CD14-positive monocyte (primary cell): ENCODE data around the gene MPV17L2. TPM values are rescaled to one million over a fixed set of nuclear protein-coding genes. Genes with fewer than 3 reads are reported as not detected.
A peak's percentile ranks its signal among the peaks of the same experiment; 100 is the strongest.

Source experiments
- DNase-seq, 3 donors: peaks; one replicate each; pipeline ENCODE4 v3.0.0-alpha.2; 2011 to 2022
- H2AFZ ChIP-seq: 2 replicates; pipeline ENCODE4 v1.6.0; 2012; ENCODE audit warnings: mild to moderate bottlenecking, low read depth, low read length, inconsistent platforms; ENCODE audit not compliant: insufficient read depth, poor library complexity, severe bottlenecking
- H3K27ac ChIP-seq, 2 donors: 1 replicate in 1 of 2; 2 replicates in 1 of 2; pipeline ENCODE4 v1.5.1; 2012 to 2013; ENCODE audit warnings: low read length in 2 of 2, control low read depth in 1 of 2, inconsistent platforms in 1 of 2, low read depth in 1 of 2, mild to moderate bottlenecking in 1 of 2
- H3K27me3 ChIP-seq, 2 donors: one replicate each; pipeline versions ENCODE4 v1.6.0 to v1.6.1; 2011 to 2013; ENCODE audit warnings: low read length in 2 of 2; ENCODE audit not compliant: control insufficient read depth in 2 of 2, insufficient read depth in 2 of 2
- H3K36me3 ChIP-seq, 2 donors: replicated peaks in 1 of 2; 1 replicate in 1 of 2; 2 replicates in 1 of 2; pipeline versions ENCODE4 v1.5.1 to v1.6.1; 2012 to 2013; ENCODE audit warnings: low read length in 2 of 2, control low read depth in 1 of 2, inconsistent platforms in 1 of 2, mild to moderate bottlenecking in 1 of 2; ENCODE audit not compliant: insufficient read depth in 2 of 2, control insufficient read depth in 1 of 2
- H3K4me1 ChIP-seq, 2 donors: 1 replicate in 1 of 2; 2 replicates in 1 of 2; pipeline versions ENCODE4 v1.5.1 to v1.6.1; 2012 to 2013; ENCODE audit warnings: low read length in 2 of 2, control low read depth in 1 of 2, inconsistent platforms in 1 of 2, mild to moderate bottlenecking in 1 of 2, moderate library complexity in 1 of 2; ENCODE audit not compliant: insufficient read depth in 2 of 2, control insufficient read depth in 1 of 2
- H3K4me2 ChIP-seq: replicated peaks from 2 replicates; pipeline ENCODE3; 2012; ENCODE audit warnings: low read length, moderate library complexity, mild to moderate bottlenecking; ENCODE audit not compliant: poor library complexity, severe bottlenecking; ENCODE audit errors: extremely low read depth
- H3K4me3 ChIP-seq, 3 experiments: fragments of 200-600 bp in 1 of 3; sonication (generic) in 1 of 3; replicated peaks in 1 of 3; 1 replicate in 2 of 3; 2 replicates in 1 of 3; pipeline ENCODE4 v1.5.1; 2011 to 2013; ENCODE audit warnings: low read length in 3 of 3, mild to moderate bottlenecking in 3 of 3, control low read depth in 2 of 3, low read depth in 2 of 3, inconsistent platforms in 1 of 3, moderate library complexity in 1 of 3
- H3K79me2 ChIP-seq: 2 replicates; pipeline ENCODE4 v1.6.0; 2012; ENCODE audit warnings: mild to moderate bottlenecking, control low read depth, inconsistent platforms, low read length, moderate library complexity; ENCODE audit not compliant: insufficient read depth
- H3K9ac ChIP-seq: 2 replicates; pipeline ENCODE4 v1.6.0; 2017; ENCODE audit warnings: low read length, mild to moderate bottlenecking; ENCODE audit not compliant: insufficient read depth, poor library complexity, severe bottlenecking
- H3K9me3 ChIP-seq, 2 donors: replicated peaks in 1 of 2; 1 replicate in 1 of 2; 2 replicates in 1 of 2; pipeline versions ENCODE4 v1.5.1 to v1.6.1; 2012 to 2013; ENCODE audit warnings: low read length in 2 of 2, control low read depth in 1 of 2; ENCODE audit not compliant: control insufficient read depth in 1 of 2, insufficient read depth in 1 of 2
- H4K20me1 ChIP-seq: 2 replicates; pipeline ENCODE4 v1.6.0; 2012; ENCODE audit warnings: mild to moderate bottlenecking, low read length, control low read depth, moderate library complexity; ENCODE audit not compliant: insufficient read depth
- H3K27ac Mint-ChIP-seq, 7 donors: one replicate each; pipeline ENCODE4 v1.8.0; 2020; ENCODE audit warnings: mild to moderate bottlenecking in 7 of 7, mixed read lengths in 7 of 7, moderate library complexity in 6 of 7, inconsistent platforms in 2 of 7
- H3K27me3 Mint-ChIP-seq, 3 donors: one replicate each; pipeline ENCODE4 v1.8.0; 2021 to 2022; ENCODE audit warnings: low read depth in 3 of 3, mild to moderate bottlenecking in 3 of 3, mixed read lengths in 3 of 3, moderate library complexity in 3 of 3, inconsistent platforms in 1 of 3
- H3K36me3 Mint-ChIP-seq, 2 donors: one replicate each; pipeline ENCODE4 v1.8.0; 2020; ENCODE audit warnings: mixed read lengths in 2 of 2, inconsistent platforms in 1 of 2, mild to moderate bottlenecking in 1 of 2
- H3K4me1 Mint-ChIP-seq: one replicate; pipeline ENCODE4 v1.8.0; 2020; ENCODE audit warnings: mild to moderate bottlenecking, mixed read lengths
- H3K4me3 Mint-ChIP-seq, 2 donors: one replicate each; pipeline ENCODE4 v1.8.0; 2020; ENCODE audit warnings: mild to moderate bottlenecking in 2 of 2, mixed read lengths in 2 of 2, moderate library complexity in 1 of 2
- H3K9me3 Mint-ChIP-seq, 7 donors: one replicate each; pipeline ENCODE4 v1.8.0; 2020 to 2022; ENCODE audit warnings: mixed read lengths in 7 of 7, mild to moderate bottlenecking in 6 of 7, moderate library complexity in 6 of 7, inconsistent platforms in 2 of 7
- WGBS: methylation state at CpG from one replicate; pipeline ENCODE4 v1.1.5; 2013; ENCODE audit warnings: missing lambda C conversion rate; ENCODE audit not compliant: insufficient coverage; 5-methylcytosine and 5-hydroxymethylcytosine counted together
- intact Hi-C, 2 donors: fragments of 100-400 bp; cut with micrococcal nuclease; formaldehyde crosslinking; loops; one replicate each; pipeline versions ENCODE4 v1.15.0 to v1.15.1; 2023
- polyA plus RNA-seq, 3 donors: library from polyadenylated mRNA; depleted of rRNA in 1 of 3; unstranded in 2 of 3; stranded (reverse) in 1 of 3; fragments of 300-500 nt in 2 of 3; fragments of >200 nt in 1 of 3; fragmentation: Illumina TruSeq in 2 of 3; gene quantifications; 1 replicate in 2 of 3; 2 replicates in 1 of 3; pipeline ENCODE4 v1.2.3, GENCODE V29; 2012 to 2021
- TF ChIP-seq, protein P1 (sequence below): fragments of 200-600 bp; IDR thresholded peaks from one replicate; pipeline ENCODE4 v1.8.0; 2022; ENCODE audit warnings: antibody characterized with exemption, mild to moderate bottlenecking

The MPV17L2 gene
- polyA plus RNA-seq, 3 donors = 14.3 to 20.2 (median 15.0) TPM

DNA sequence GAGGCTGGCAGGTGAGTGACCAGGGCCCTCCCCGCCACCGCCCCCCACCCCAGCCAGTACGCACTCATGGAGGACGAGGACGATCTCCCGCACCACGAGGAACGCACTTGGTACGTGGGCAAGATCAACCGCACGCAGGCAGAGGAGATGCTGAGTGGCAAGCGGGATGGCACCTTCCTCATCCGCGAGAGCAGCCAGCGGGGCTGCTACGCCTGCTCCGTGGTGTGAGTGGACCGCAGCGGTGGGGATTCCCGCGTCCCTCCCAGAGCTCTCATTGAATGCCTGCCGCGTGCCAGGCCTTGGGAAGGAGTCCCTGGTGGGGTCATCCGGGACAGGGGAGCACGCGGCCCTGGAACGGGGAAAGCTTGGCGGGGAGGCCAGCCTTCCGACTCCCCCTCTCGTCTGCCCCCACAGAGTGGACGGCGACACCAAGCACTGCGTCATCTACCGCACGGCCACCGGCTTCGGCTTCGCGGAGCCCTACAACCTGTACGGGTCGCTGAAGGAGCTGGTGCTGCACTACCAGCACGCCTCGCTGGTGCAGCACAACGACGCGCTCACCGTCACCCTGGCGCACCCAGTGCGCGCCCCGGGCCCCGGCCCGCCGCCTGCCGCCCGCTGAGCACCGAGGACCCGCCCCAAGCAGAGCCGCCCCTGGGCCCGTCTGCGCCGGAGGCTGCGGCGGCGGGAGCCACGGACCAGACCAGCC, 24.2 kb upstream of the MPV17L2 start:
- TF ChIP-seq, protein P1, sequence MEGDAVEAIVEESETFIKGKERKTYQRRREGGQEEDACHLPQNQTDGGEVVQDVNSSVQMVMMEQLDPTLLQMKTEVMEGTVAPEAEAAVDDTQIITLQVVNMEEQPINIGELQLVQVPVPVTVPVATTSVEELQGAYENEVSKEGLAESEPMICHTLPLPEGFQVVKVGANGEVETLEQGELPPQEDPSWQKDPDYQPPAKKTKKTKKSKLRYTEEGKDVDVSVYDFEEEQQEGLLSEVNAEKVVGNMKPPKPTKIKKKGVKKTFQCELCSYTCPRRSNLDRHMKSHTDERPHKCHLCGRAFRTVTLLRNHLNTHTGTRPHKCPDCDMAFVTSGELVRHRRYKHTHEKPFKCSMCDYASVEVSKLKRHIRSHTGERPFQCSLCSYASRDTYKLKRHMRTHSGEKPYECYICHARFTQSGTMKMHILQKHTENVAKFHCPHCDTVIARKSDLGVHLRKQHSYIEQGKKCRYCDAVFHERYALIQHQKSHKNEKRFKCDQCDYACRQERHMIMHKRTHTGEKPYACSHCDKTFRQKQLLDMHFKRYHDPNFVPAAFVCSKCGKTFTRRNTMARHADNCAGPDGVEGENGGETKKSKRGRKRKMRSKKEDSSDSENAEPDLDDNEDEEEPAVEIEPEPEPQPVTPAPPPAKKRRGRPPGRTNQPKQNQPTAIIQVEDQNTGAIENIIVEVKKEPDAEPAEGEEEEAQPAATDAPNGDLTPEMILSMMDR = no peak
- 95% methylated on average over 61 of the region's 66 CpGs for WGBS

DNA sequence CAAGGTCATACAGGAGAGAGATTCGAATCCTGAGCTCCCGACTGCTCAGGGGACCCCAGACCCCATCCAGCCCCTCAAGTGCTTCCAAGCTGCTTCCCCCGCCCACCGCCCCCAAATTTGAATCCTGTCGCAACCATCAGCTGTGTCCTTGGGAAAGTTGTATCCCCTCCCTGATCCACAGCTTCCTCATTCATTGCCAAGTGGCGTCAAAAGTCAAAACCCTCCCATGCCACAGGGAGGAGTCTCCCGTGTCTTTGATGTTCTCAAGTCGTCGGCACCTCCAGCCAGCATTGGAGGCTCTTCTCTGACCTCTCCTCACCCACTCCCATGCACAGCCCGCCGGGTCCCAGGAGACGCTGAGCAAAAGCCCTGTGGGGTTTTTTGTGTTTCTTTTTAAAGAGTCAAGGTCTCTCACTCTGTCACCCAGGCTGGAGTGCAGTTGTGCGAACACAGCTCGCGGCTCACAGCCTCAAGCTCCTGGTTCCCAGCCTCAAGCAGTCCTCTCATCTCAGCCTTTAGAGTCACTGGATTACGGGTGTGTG, 22.2 kb upstream of the MPV17L2 start:
- H3K4me3 ChIP-seq = peak overlapping the region in 2 of 3 experiments; percentile 41 to 100
- H3K27me3 Mint-ChIP-seq = no peaks in the 10 kb centered on the region

More for the DNA sequence above, 24.2 kb upstream of the MPV17L2 start:
- H3K36me3 Mint-ChIP-seq = peaks cover 24 to 36% of the 10 kb centered on the region in 2 donors
- Histone ChIP-seq H3K4me2 (peak overlapping the region; percentile 76), H3K9me3 (no peaks in the 10 kb centered on the region), H4K20me1 (peaks cover 4% of the 10 kb centered on the region), H3K4me3 (peak overlapping the region in 2 of 3 experiments; percentile 41 to 100), H2AFZ (no peak overlapping the region), H3K27ac (peak overlapping the region; percentile 99), H3K4me1 (peaks cover 57 to 62% of the 10 kb centered on the region in 2 donors), H3K9ac (peak overlapping the region; percentile 96), H3K79me2 (peaks cover 27% of the 10 kb centered on the region), H3K36me3 (peaks cover 15 to 21% of the 10 kb centered on the region in 2 donors), H3K27me3 (no peaks in the 10 kb centered on the region)
- peaks cover 0 to 1% (median 0%) of the 10 kb centered on the region in 3 donors for H3K27me3 Mint-ChIP-seq
- peak overlapping the region; percentile 62 to 63 for H3K4me3 Mint-ChIP-seq
- no peak for DNase-seq
- intact Hi-C loops = loop anchor here in 1 of 2 donors (5.0 kb wide), 1 partner anchor 57 kb away; no protein-coding TSS in a partner anchor
- peaks cover 0 to 2% (median 0%) of the 10 kb centered on the region in 7 donors for H3K9me3 Mint-ChIP-seq
- peak overlapping the region; percentile 84 to 100 (median 100) for H3K27ac Mint-ChIP-seq
- peaks cover 51% of the 10 kb centered on the region for H3K4me1 Mint-ChIP-seq

More for the DNA sequence above, 22.2 kb upstream of the MPV17L2 start:
- Histone ChIP-seq H3K27me3 (no peaks in the 10 kb centered on the region), H2AFZ (no peak overlapping the region), H3K4me2 (peak overlapping the region; percentile 70), H3K4me1 (peaks cover 68 to 74% of the 10 kb centered on the region in 2 donors), H3K36me3 (peaks cover 20 to 32% of the 10 kb centered on the region in 2 donors), H3K79me2 (peaks cover 47% of the 10 kb centered on the region), H4K20me1 (peaks cover 24% of the 10 kb centered on the region), H3K27ac (peak overlapping the region; percentile 99), H3K9me3 (no peaks in the 10 kb centered on the region), H3K9ac (peak overlapping the region; percentile 96)
- peaks cover 0 to 2% (median 0%) of the 10 kb centered on the region in 7 donors for H3K9me3 Mint-ChIP-seq
- DNase-seq = peak; percentile 85 to 92 (median 91)
- H3K4me3 Mint-ChIP-seq = peak overlapping the region; percentile 81 to 85
- H3K27ac Mint-ChIP-seq = peak overlapping the region; percentile 100
- TF ChIP-seq, protein P1 = no peak
- H3K36me3 Mint-ChIP-seq = peaks cover 31 to 47% of the 10 kb centered on the region in 2 donors
- H3K4me1 Mint-ChIP-seq = peaks cover 60% of the 10 kb centered on the region
- intact Hi-C loops = loop anchor here in 1 of 2 donors (5.0 kb wide), 1 partner anchor 222 kb away; no protein-coding TSS in a partner anchor
- 62% methylated on average over 7 of the region's 16 CpGs for WGBS
